Colonic mucosa (tissue), 4 donors: ENCODE results near the gene SLIT1. TPM values are rescaled to one million over a fixed set of nuclear protein-coding genes. Genes with fewer than 3 reads are reported as not detected.

ENCODE experiments used
- DNase-seq: peaks from one replicate; pipeline ENCODE4 v3.0.0-alpha.2; 2020
- H3K27ac ChIP-seq: fragments of 200-600 bp; one replicate; pipeline ENCODE4 v1.8.0; 2021
- H3K27me3 ChIP-seq: fragments of 200-600 bp; one replicate; pipeline ENCODE4 v1.8.0; 2021
- H3K36me3 ChIP-seq: fragments of 200-600 bp; one replicate; pipeline ENCODE4 v1.8.0; 2021
- H3K4me1 ChIP-seq: fragments of 200-600 bp; one replicate; pipeline ENCODE4 v1.8.0; 2021; ENCODE audit warnings: mild to moderate bottlenecking
- H3K4me3 ChIP-seq: fragments of 200-600 bp; one replicate; pipeline ENCODE4 v1.8.0; 2021
- H3K9ac ChIP-seq, 2 donors: one replicate each; pipeline ENCODE4 v1.7.0; 2013; ENCODE audit warnings: control low read depth in 2 of 2, low read depth in 2 of 2, low read length in 2 of 2
- H3K9me3 ChIP-seq: fragments of 200-600 bp; one replicate; pipeline ENCODE4 v1.8.0; 2021
- CTCF ChIP-seq: fragments of 200-600 bp; IDR thresholded peaks from one replicate; pipeline ENCODE4 v1.8.0; 2022; ENCODE audit warnings: antibody characterized with exemption, mild to moderate bottlenecking
- intact Hi-C: fragments of 100-400 bp; cut with DNase I; formaldehyde crosslinking; loops from one replicate; pipeline ENCODE4 v1.14.1; 2022
- total RNA-seq, 2 donors: library from RNA; stranded (reverse); fragmentation: NEBNext Ultra II Directional in 1 of 2; extraction: Animal tissue kit (Norgen Biotek cat#: 25700) in 1 of 2; gene quantifications; one replicate each; pipeline ENCODE4 v1.2.1, GENCODE V29; 2021
- donor health status: healthy.
- donor health status: DM: no; HTN: no; CAD: no.
- donor health status: DM: no; HTN: no; CAD: no.

The SLIT1 gene
- total RNA-seq, 2 donors from 2014 or later: 0.17 to 0.24 TPM

- H3K36me3 ChIP-seq: no peaks in the 10 kb centered on the region
- H3K27ac ChIP-seq: no peak overlapping the region
- H3K9me3 ChIP-seq: no peaks in the 10 kb centered on the region
- no peak for TF ChIP-seq CTCF
- no peak overlapping the region for H3K9ac ChIP-seq
- no peaks in the 10 kb centered on the region for H3K4me1 ChIP-seq
- no peak overlapping the region for H3K4me3 ChIP-seq
- intact Hi-C loops: no loop called here
- DNase-seq: no peak
- no peaks in the 10 kb centered on the region for H3K27me3 ChIP-seq
These were observed 35.1 kb downstream of the SLIT1 start for GRCh38 chr10:97150616-97151015.

DNA sequence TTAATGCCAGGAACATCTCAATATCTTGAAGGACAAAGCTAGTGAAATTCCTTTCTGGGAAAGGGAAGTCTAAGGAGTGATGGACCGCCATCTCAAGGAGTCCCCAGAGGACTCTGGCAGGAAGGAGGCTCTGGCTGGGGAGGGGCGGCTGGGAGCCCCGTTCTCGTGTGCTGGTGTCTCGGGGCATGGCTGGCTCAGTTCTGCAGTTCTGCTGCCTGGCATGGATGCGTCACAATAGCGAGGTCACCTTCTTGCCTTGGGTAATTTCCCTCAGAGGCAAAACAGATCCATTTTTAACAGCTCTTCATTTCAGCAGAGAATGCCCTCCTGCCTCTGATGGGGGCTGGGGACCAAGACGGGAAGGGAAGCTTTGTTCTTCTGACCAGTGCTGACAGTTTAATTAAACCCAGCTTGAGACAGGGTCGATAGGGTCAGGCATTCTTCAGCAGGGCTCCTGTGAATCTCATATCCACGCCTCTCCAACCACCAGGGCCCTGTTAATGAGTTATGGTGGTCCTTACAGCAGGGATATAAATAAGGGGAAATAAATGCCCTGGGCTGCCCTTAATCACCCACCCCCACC lies 35.7 kb downstream of the SLIT1 start:
- H3K9ac ChIP-seq: no peak overlapping the region
- H3K36me3 ChIP-seq: no peaks in the 10 kb centered on the region
- H3K27me3 ChIP-seq: no peaks in the 10 kb centered on the region
- DNase-seq: no peak
- H3K27ac ChIP-seq: no peak overlapping the region
- H3K4me3 ChIP-seq: no peak overlapping the region
- no peak for TF ChIP-seq CTCF
- H3K9me3 ChIP-seq: no peaks in the 10 kb centered on the region
- no peaks in the 10 kb centered on the region for H3K4me1 ChIP-seq
- intact Hi-C loops: no loop called here

GRCh38 chr10:97149079-97149531 lies 36.7 kb downstream of the SLIT1 start:
- intact Hi-C loops: no loop called here
- Histone ChIP-seq H3K4me1 (no peaks in the 10 kb centered on the region), H3K9ac (no peak overlapping the region), H3K36me3 (no peaks in the 10 kb centered on the region), H3K27ac (no peak overlapping the region), H3K27me3 (no peaks in the 10 kb centered on the region), H3K9me3 (no peaks in the 10 kb centered on the region), H3K4me3 (no peak overlapping the region)
- DNase-seq: no peak
- TF ChIP-seq CTCF: no peak

- Histone ChIP-seq H3K36me3 (no peaks in the 10 kb centered on the region), H3K27me3 (no peaks in the 10 kb centered on the region), H3K4me1 (no peaks in the 10 kb centered on the region), H3K9me3 (no peaks in the 10 kb centered on the region), H3K9ac (no peak overlapping the region), H3K27ac (no peak overlapping the region), H3K4me3 (no peak overlapping the region)
- no peak for DNase-seq
- intact Hi-C loops: no loop called here
- no peak for TF ChIP-seq CTCF
These were observed 41.5 kb downstream of the SLIT1 start for GRCh38 chr10:97144297-97144696.

DNA sequence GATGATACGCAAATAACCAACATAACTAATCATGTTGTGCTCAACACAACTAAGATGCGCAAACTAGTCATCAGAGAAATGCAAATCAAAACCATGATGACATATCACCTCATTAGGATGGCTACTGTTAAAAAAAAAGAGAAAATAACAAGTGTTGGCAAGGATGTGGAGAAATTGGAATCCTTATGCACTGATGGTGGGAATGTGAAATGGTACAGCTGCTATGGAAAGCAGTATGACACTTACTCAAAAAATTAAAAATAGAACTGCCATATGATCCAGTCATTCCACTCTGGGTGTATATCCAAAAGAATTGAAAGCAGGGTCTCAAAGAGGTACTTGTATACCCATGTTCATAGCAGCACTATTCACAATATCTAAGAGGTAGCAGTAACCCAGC lies 42.9 kb downstream of the SLIT1 start:
- H3K9me3 ChIP-seq: no peaks in the 10 kb centered on the region
- TF ChIP-seq CTCF: no peak
- no peaks in the 10 kb centered on the region for H3K27me3 ChIP-seq
- H3K4me3 ChIP-seq: no peak overlapping the region
- intact Hi-C loops: no loop called here
- H3K4me1 ChIP-seq: no peaks in the 10 kb centered on the region
- no peak overlapping the region for H3K27ac ChIP-seq
- H3K9ac ChIP-seq: no peak overlapping the region
- H3K36me3 ChIP-seq: no peaks in the 10 kb centered on the region
- no peak for DNase-seq
